DND-41 (cell line): ENCODE measurements around the gene LRRC10B.

Source experiments
- CTCF ChIP-seq: IDR thresholded peaks from 2 replicates; pipeline ENCODE4 v1.5.1; 2012; ENCODE audit warnings: borderline replicate concordance, low read length, moderate library complexity, mild to moderate bottlenecking; ENCODE audit not compliant: poor library complexity, severe bottlenecking; ENCODE audit errors: extremely low read depth
- EZH2 ChIP-seq: IDR thresholded peaks from 3 replicates; pipeline ENCODE4 v1.6.1; 2012; ENCODE audit warnings: borderline replicate concordance, low read depth, mild to moderate bottlenecking, moderate library complexity, low read length, inconsistent platforms; ENCODE audit not compliant: severe bottlenecking

DNA sequence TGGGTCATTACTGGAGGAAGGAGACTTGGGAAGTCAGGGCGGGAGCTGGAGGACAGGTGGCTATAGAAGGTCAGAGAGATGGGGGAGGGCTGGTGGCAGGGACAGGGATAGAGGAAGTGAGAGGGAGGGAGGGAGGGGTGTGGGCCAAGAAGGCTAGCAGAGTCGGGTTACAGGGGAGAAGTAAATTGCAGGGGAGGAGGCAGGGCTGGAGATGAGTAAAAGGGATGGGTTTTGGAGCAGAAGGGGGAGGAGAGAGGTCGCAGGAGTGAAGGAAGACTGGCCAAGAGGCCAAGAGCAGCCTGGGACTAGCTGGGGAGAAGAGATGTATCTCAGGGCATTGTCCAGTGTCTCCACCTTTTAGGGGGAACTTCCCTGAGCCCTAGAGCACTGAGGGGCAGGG, 33.0 kb downstream of the LRRC10B start:
- TF ChIP-seq CTCF = no peak
- TF ChIP-seq EZH2 = no peak
